Parathyroid adenoma (tissue), 2 donors: ENCODE results near the gene ATP8B3.

Experiments used
- H2AFZ ChIP-seq: fragments of 300-600 bp; sonication (generic); one replicate; pipeline ENCODE4 v1.7.0; 2017; ENCODE audit warnings: antibody characterized with exemption, mild to moderate bottlenecking
- H3K27ac ChIP-seq: fragments of 300-600 bp; sonication (generic); one replicate; pipeline ENCODE4 v1.7.0; 2017
- H3K27me3 ChIP-seq: fragments of 300-600 bp; sonication (generic); one replicate; pipeline ENCODE4 v1.7.0; 2017; ENCODE audit warnings: low read length; ENCODE audit not compliant: control insufficient read depth, insufficient read depth
- H3K36me3 ChIP-seq: fragments of 300-600 bp; sonication (generic); one replicate; pipeline ENCODE4 v1.7.0; 2017; ENCODE audit warnings: low read length; ENCODE audit not compliant: control insufficient read depth, insufficient read depth
- H3K4me1 ChIP-seq: fragments of 300-600 bp; sonication (generic); one replicate; pipeline ENCODE4 v1.7.0; 2017; ENCODE audit warnings: control low read depth
- H3K4me2 ChIP-seq: fragments of 300-600 bp; sonication (generic); one replicate; pipeline ENCODE4 v1.7.0; 2017; ENCODE audit warnings: low read length
- H3K4me3 ChIP-seq: fragments of 300-600 bp; sonication (generic); one replicate; pipeline ENCODE4 v1.7.0; 2017; ENCODE audit warnings: low read depth, low read length
- H3K79me2 ChIP-seq: fragments of 300-600 bp; sonication (generic); one replicate; pipeline ENCODE4 v1.7.0; 2017; ENCODE audit warnings: control low read depth
- H3K9ac ChIP-seq: fragments of 300-600 bp; sonication (generic); one replicate; pipeline ENCODE4 v1.7.0; 2017; ENCODE audit warnings: mild to moderate bottlenecking
- H3K9me3 ChIP-seq: fragments of 300-600 bp; sonication (generic); one replicate; pipeline ENCODE4 v1.7.0; 2017; ENCODE audit warnings: low read length; ENCODE audit not compliant: control insufficient read depth
- TF ChIP-seq, protein P1 (sequence below): fragments of 300-600 bp; sonication (generic); IDR thresholded peaks from one replicate; pipeline ENCODE4 v1.7.0; 2017; ENCODE audit warnings: antibody characterized with exemption, mild to moderate bottlenecking
- donor health status: primary hyperparathyroidism.

The ATP8B3 gene

DNA sequence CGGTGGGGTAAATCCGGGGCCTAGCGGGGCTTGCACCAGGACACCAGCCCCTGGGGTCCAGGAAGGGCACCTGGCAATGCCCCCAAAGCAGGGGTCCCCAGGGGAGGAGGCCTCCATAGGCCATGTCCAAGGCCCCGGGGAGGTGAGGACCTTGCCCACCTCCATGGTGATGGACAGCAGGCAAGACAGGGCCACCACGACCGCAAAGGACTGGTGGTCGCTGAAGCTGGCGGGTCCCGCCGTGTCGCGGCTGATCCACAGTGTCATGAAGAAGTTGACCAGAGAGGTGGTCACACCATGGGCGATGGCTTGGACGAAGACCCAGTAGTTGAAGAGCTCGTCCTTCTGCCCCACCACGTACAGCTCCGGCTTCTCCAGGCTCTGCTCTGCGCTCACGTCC is 26.8 kb downstream of the ATP8B3 start:
- Histone ChIP-seq H3K27me3 (peaks cover 3% of the 10 kb centered on the region), H3K4me2 (no peak overlapping the region), H3K4me3 (no peak overlapping the region), H3K9ac (no peak overlapping the region), H2AFZ (no peak overlapping the region), H3K4me1 (no peaks in the 10 kb centered on the region), H3K36me3 (no peaks in the 10 kb centered on the region), H3K9me3 (no peaks in the 10 kb centered on the region), H3K27ac (no peak overlapping the region), H3K79me2 (no peaks in the 10 kb centered on the region)
- TF ChIP-seq, protein P1, sequence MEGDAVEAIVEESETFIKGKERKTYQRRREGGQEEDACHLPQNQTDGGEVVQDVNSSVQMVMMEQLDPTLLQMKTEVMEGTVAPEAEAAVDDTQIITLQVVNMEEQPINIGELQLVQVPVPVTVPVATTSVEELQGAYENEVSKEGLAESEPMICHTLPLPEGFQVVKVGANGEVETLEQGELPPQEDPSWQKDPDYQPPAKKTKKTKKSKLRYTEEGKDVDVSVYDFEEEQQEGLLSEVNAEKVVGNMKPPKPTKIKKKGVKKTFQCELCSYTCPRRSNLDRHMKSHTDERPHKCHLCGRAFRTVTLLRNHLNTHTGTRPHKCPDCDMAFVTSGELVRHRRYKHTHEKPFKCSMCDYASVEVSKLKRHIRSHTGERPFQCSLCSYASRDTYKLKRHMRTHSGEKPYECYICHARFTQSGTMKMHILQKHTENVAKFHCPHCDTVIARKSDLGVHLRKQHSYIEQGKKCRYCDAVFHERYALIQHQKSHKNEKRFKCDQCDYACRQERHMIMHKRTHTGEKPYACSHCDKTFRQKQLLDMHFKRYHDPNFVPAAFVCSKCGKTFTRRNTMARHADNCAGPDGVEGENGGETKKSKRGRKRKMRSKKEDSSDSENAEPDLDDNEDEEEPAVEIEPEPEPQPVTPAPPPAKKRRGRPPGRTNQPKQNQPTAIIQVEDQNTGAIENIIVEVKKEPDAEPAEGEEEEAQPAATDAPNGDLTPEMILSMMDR = no peak

DNA sequence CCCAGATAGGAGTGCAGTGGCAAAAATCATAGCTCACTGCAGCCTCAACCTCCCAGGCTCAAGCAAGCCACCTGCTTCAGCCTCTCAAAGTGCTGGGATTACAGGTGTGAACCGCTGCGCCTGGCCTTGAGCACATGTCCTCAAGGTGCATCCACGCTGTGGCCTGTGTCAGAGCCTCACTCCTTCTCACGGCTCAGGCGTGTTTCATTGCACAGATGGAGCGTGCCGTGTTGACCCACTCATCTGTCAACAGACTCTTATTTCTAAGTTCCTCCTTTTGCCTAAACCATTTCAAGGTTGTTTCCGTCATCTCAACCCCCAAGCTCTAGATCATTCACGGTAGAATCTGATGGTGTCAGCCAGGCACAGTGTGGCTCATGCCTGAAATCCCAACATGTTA is 28.2 kb downstream of the ATP8B3 start:
- Histone ChIP-seq H3K9me3 (no peaks in the 10 kb centered on the region), H3K4me3 (no peak overlapping the region), H2AFZ (no peak overlapping the region), H3K4me2 (no peak overlapping the region), H3K27me3 (peaks cover 3% of the 10 kb centered on the region), H3K36me3 (no peaks in the 10 kb centered on the region), H3K27ac (no peak overlapping the region), H3K4me1 (no peaks in the 10 kb centered on the region), H3K79me2 (no peaks in the 10 kb centered on the region), H3K9ac (no peak overlapping the region)
- TF ChIP-seq, protein P1 = no peak

DNA sequence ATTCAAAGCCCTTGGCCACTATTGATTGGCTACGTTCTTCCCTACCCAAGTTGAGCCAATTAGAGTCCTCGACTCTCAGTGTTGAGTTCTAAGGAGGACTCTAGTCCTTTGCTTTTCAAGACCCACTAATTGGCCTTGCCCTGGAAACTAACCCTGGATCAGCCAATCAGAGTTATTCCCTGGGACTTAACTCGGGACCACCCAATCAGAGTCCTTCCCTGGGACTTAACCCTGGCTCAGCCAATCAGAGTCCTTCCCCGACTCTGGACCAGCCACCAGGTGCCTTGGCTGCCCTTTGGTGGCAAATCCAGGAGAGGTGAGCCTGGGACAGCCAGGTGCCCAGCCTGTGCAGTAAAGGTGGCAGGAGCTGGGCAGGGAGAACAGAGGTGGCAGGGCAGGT is 28.7 kb downstream of the ATP8B3 start:
- Histone ChIP-seq H3K9me3 (no peaks in the 10 kb centered on the region), H3K4me1 (no peaks in the 10 kb centered on the region), H3K27ac (no peak overlapping the region), H3K9ac (no peak overlapping the region), H3K4me3 (no peak overlapping the region), H3K4me2 (no peak overlapping the region), H2AFZ (no peak overlapping the region), H3K36me3 (no peaks in the 10 kb centered on the region), H3K27me3 (peaks cover 3% of the 10 kb centered on the region), H3K79me2 (no peaks in the 10 kb centered on the region)
- TF ChIP-seq, protein P1 = no peak

DNA sequence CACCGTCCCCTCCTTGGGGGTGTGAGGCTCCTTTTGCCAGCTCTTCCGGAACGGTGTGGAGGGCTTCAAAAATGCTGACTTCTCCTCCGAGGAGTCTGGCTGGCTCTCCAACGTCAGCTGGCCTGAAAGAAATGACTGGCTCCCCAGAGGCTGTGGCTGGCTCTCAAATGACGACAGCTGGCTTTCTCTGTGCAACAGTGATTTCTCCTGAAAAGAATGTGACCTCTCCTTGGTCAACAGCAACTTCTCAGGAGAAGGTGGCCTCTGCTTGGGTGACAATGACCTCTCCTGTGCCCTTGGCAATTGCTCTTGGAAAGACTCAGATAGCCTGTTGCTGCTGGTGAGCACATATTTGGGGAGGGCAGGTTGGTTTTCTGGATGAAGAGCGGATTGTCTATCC is 29.6 kb downstream of the ATP8B3 start:
- Histone ChIP-seq H3K9me3 (no peaks in the 10 kb centered on the region), H3K9ac (no peak overlapping the region), H3K4me1 (no peaks in the 10 kb centered on the region), H3K4me2 (no peak overlapping the region), H3K79me2 (no peaks in the 10 kb centered on the region), H3K36me3 (no peaks in the 10 kb centered on the region), H3K27ac (no peak overlapping the region), H3K27me3 (peaks cover 3% of the 10 kb centered on the region), H3K4me3 (no peak overlapping the region), H2AFZ (no peak overlapping the region)
- TF ChIP-seq, protein P1 = no peak

DNA sequence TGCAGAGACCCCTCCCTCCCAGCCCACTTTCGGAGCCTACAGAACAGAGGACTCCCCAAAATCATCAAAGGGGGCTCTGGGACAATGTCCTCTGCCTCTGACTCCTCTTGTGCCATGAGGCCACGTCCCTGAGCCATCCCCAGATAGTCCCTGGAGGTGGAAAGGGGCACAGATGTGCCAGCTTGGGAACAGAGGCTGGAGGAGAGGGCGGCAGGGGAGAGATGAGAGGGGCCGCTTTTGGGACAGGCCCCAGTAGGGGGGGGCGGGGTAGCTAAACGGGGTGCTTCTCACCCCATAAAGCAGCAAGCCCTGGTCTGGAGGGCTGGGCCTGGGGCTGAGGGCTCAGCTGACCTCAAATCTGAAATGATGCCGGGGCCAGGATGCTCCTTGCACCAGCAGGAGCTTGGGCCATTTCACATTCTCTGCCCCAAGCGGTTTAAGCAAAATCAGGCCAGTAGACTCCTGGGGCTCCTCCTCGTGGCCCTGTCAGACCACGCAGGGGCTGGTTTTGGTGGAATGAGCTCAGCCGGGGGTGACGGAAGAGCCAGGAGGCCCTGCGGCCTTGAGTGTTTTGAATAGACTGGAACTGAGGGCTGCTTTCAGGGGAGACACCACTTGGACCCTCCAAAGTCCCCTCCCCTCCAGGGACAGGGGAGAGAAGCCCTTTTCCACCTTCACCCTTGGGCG is 31.7 kb downstream of the ATP8B3 start:
- no peaks in the 10 kb centered on the region for H3K36me3 ChIP-seq
- no peaks in the 10 kb centered on the region for H3K9me3 ChIP-seq
- TF ChIP-seq, protein P1 = no peak
- no peak overlapping the region for H3K4me3 ChIP-seq
- H2AFZ ChIP-seq = no peak overlapping the region
- H3K9ac ChIP-seq = no peak overlapping the region
- H3K4me1 ChIP-seq = no peaks in the 10 kb centered on the region
- peaks cover 11% of the 10 kb centered on the region for H3K27me3 ChIP-seq
- no peaks in the 10 kb centered on the region for H3K79me2 ChIP-seq
- no peak overlapping the region for H3K27ac ChIP-seq
- no peak overlapping the region for H3K4me2 ChIP-seq
